Esophagus muscularis mucosa (tissue), 3 donors: ENCODE measurements around the gene KAZN.

ENCODE experiments used
- CTCF ChIP-seq, 3 experiments: fragments of 200-600 bp in 2 of 3; fragments of 450-650 bp in 1 of 3; sonication (generic) in 2 of 3; IDR thresholded peaks; one replicate each; pipeline ENCODE4 v1.5.1; 2017 to 2019; ENCODE audit warnings: antibody characterized with exemption in 3 of 3, mild to moderate bottlenecking in 2 of 3, moderate library complexity in 1 of 3
- POLR2AphosphoS5 ChIP-seq, 2 donors: sonication (generic); formaldehyde crosslinking; IDR thresholded peaks; one replicate each; pipeline ENCODE4 v1.6.1; 2017; ENCODE audit warnings: antibody characterized with exemption in 2 of 2

GRCh38 chr1:15117671-15118325 lies 519.3 kb downstream of the KAZN start:
- no peak for TF ChIP-seq POLR2AphosphoS5 (IDR thresholded peaks at IDR 0.05)
- TF ChIP-seq CTCF (IDR thresholded peaks at IDR 0.05): no peak
